GM12892 (cell line): ENCODE data around the gene GABRB3.

Experiments
- DNase-seq: peaks from one replicate; pipeline ENCODE4 v3.0.0; 2011; ENCODE audit not compliant: insufficient read length
- FAIRE-seq: peaks from 2 replicates; lab custom pipeline; 2011; peaks lifted over from hg19 to GRCh38; lab: Jason Lieb, UNC
- POLR2A ChIP-seq: IDR thresholded peaks from 2 replicates; pipeline ENCODE4 v1.6.1; 2011; ENCODE audit warnings: low read depth, low read length, control low read depth
- POLR2AphosphoS5 ChIP-seq: IDR thresholded peaks from 2 replicates; pipeline ENCODE4 v1.6.1; 2011; ENCODE audit warnings: low read depth, low read length, control low read depth
- TAF1 ChIP-seq: IDR thresholded peaks from 2 replicates; pipeline ENCODE4 v1.6.1; 2011; ENCODE audit warnings: low read depth, mild to moderate bottlenecking, control low read depth, low read length, borderline replicate concordance

Gene GABRB3

DNA sequence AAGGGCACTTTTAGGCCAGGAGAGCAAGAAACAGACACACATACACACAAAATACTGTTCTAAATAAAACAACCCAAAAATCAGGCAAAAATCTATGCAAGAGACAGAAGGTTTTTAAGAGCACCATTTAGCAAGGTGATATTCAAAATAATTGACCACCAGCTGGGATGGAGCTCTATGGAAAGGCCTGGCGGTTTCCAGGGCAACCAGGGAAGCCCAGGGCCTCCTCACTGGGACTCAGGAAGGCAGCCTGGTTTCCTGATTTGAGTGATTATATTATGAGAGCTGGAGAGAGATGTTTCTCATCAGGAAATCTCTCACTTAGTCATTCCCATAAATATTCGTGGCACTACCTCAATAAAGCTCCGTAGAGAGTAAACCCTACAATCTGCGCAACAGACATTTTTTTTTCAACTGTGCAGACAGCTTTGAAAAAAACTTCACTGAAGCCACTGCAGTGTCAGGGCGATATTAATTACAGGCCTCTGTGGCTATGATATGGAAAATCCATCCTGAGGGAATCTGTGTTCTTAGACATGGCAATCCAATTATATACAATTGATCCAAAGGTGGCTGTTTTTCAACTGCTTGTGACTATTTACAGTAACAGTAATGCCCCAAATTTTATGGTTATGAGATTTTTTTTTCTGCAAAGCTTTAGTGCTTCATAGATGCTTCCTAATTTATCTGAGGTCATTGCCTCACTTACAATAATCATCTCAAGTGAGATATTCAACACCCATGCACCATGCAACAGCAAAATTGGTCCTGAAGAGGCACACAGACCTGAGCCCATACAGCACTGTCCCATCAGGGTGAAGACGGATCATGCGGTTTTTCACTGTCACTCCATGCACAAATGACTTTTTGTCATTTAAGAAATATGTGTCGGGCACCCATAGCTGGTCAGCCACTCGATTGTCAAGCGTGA is 152.1 kb downstream of the GABRB3 start:
- FAIRE-seq (no peak), DNase-seq (no peak)
- TF ChIP-seq POLR2A (no peak), TAF1 (no peak), POLR2AphosphoS5 (no peak)

- TF ChIP-seq POLR2A (no peak), TAF1 (no peak), POLR2AphosphoS5 (no peak)
- FAIRE-seq (no peak), DNase-seq (no peak)
Observed at GRCh38 chr15:26615927-26616302, 157.0 kb downstream of the GABRB3 start.

- no peak for FAIRE-seq
- DNase-seq, result no peak
- TF ChIP-seq TAF1 (no peak), POLR2AphosphoS5 (no peak), POLR2A (no peak)
Observed at GRCh38 chr15:26615188-26615926, 157.5 kb downstream of the GABRB3 start.

- TF ChIP-seq TAF1 (no peak), POLR2AphosphoS5 (no peak), POLR2A (no peak)
- DNase-seq (no peak), FAIRE-seq (no peak)
Observed at GRCh38 chr15:26614734-26615133, 158.1 kb downstream of the GABRB3 start.

GRCh38 chr15:26598704-26599103 is 174.2 kb downstream of the GABRB3 start:
- FAIRE-seq, result no peak
- no peak for TF ChIP-seq POLR2AphosphoS5
- TF ChIP-seq TAF1, result no peak
- no peak for TF ChIP-seq POLR2A

GRCh38 chr15:26595611-26596010 is 177.3 kb downstream of the GABRB3 start:
- no peak for TF ChIP-seq TAF1
- no peak for TF ChIP-seq POLR2A
- no peak for TF ChIP-seq POLR2AphosphoS5
- FAIRE-seq (no peak), DNase-seq (no peak)

More at GRCh38 chr15:26598704-26599103, 174.2 kb downstream of the GABRB3 start:
- DNase-seq, result no peak

GRCh38 chr15:26590676-26591075 is 182.2 kb downstream of the GABRB3 start:
- FAIRE-seq, result no peak
- no peak for TF ChIP-seq POLR2A
- TF ChIP-seq TAF1, result no peak
- TF ChIP-seq POLR2AphosphoS5, result no peak
- DNase-seq, result no peak

- DNase-seq (no peak), FAIRE-seq (no peak)
- no peak for TF ChIP-seq TAF1
- TF ChIP-seq POLR2AphosphoS5, result no peak
- no peak for TF ChIP-seq POLR2A
Observed at GRCh38 chr15:26582840-26583239, 190.0 kb downstream of the GABRB3 start.

DNA sequence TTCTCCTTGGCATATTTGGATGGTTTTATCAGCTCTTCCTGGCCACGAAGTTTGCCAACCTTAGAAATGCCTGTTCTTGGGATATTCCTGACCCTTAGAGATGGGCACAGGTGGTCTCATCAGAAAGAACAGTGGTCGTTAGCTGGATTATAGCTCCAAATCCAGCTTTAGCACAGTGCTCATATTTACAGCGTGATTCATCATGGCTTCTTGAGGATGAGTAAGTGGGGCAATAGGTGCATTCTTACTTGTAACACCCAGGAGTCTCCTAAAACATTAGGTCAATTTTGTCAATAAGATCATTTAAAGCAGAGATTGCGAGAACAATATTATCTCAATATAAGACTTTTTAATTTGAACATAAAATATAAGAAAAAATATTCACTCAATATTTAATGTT is 191.9 kb downstream of the GABRB3 start:
- DNase-seq, result no peak
- TF ChIP-seq POLR2AphosphoS5 (no peak), TAF1 (no peak), POLR2A (no peak)
- no peak for FAIRE-seq

GRCh38 chr15:26572602-26573350 is 200.1 kb downstream of the GABRB3 start:
- DNase-seq (no peak), FAIRE-seq (no peak)
- TF ChIP-seq POLR2AphosphoS5, result no peak
- no peak for TF ChIP-seq POLR2A
- TF ChIP-seq TAF1, result no peak

GRCh38 chr15:26571346-26571745 is 201.5 kb downstream of the GABRB3 start:
- DNase-seq (no peak), FAIRE-seq (no peak)
- TF ChIP-seq POLR2AphosphoS5 (no peak), POLR2A (no peak), TAF1 (no peak)
